Measurements from ENCODE around the gene CCDC71. TPM values are rescaled to one million over a fixed set of nuclear protein-coding genes. Genes with fewer than 3 reads are reported as not detected.

The CCDC71 gene
- total RNA-seq, 2 experiments from 2014 or later, result 14.7 to 16.0 TPM

GRCh38 chr3:49177073-49177472, 10.9 kb upstream of the CCDC71 start:
- ChIA-PET POLR2A (no interaction called here), CTCF (no interaction called here)
- H3K27ac Mint-ChIP-seq, result no peak overlapping the region
- H3K4me3 Mint-ChIP-seq, result peak overlapping the region; percentile 3
- intact Hi-C loops (cut with DNase I, micrococcal nuclease), result no loop called here
- DNase-seq (no peak), ATAC-seq (ENCODE audit: poor library complexity) (no peak)
- H3K36me3 Mint-ChIP-seq (ENCODE audit: low read depth), result no peaks in the 10 kb centered on the region
- TF ChIP-seq CTCF (IDR thresholded peaks at IDR 0.05), result no peak
- H3K4me3 ChIP-seq (ENCODE audit: low read length), result no peak overlapping the region
- H3K4me1 ChIP-seq (ENCODE audit: insufficient read depth, low read length), result peaks cover 8% of the 10 kb centered on the region
- H3K9me3 ChIP-seq (ENCODE audit: control insufficient read depth in 1 of 2, insufficient read depth in 1 of 2, low read length in 2 of 2), result no peaks in the 10 kb centered on the region
- no peaks in the 10 kb centered on the region for H3K9me3 Mint-ChIP-seq
- peaks cover 18% of the 10 kb centered on the region for H3K27me3 Mint-ChIP-seq
- no peaks in the 10 kb centered on the region for H3K27me3 ChIP-seq (ENCODE audit: control insufficient read depth in 1 of 2, insufficient read depth in 2 of 2, low read length in 2 of 2)
- H3K36me3 ChIP-seq (ENCODE audit: insufficient read depth, low read length), result no peaks in the 10 kb centered on the region
- H3K27ac ChIP-seq (ENCODE audit: low read depth in 1 of 2, low read length in 2 of 2), result no peak overlapping the region
- peaks cover 7% of the 10 kb centered on the region for H3K4me1 Mint-ChIP-seq (ENCODE audit: low read depth)

- ChIA-PET CTCF (interaction anchor here (0.6 kb wide), 1 partner anchor 1420 kb away, joined by 6 read pairs; no protein-coding TSS in a partner anchor), POLR2A (no interaction called here)
- Mint-ChIP-seq H3K4me3 (no peak overlapping the region), H3K9me3 (no peaks in the 10 kb centered on the region), H3K36me3 (ENCODE audit: low read depth) (no peaks in the 10 kb centered on the region), H3K4me1 (ENCODE audit: low read depth) (peaks cover 19% of the 10 kb centered on the region), H3K27ac (no peak overlapping the region), H3K27me3 (peaks cover 10% of the 10 kb centered on the region)
- no peak for DNase-seq
- Histone ChIP-seq H3K4me1 (ENCODE audit: insufficient read depth, low read length) (peaks cover 23% of the 10 kb centered on the region), H3K4me3 (ENCODE audit: low read length) (no peak overlapping the region), H3K9me3 (ENCODE audit: control insufficient read depth in 1 of 2, insufficient read depth in 1 of 2, low read length in 2 of 2) (no peaks in the 10 kb centered on the region), H3K27me3 (ENCODE audit: control insufficient read depth in 1 of 2, insufficient read depth in 2 of 2, low read length in 2 of 2) (no peaks in the 10 kb centered on the region), H3K36me3 (ENCODE audit: insufficient read depth, low read length) (no peaks in the 10 kb centered on the region), H3K27ac (ENCODE audit: low read depth in 1 of 2, low read length in 2 of 2) (no peak overlapping the region)
- intact Hi-C loops (cut with DNase I, micrococcal nuclease), result no loop called here
- ATAC-seq (ENCODE audit: poor library complexity), result no peak
- no peak for TF ChIP-seq CTCF (IDR thresholded peaks at IDR 0.05)
Measured at GRCh38 chr3:49175530-49175929, 9.4 kb upstream of the CCDC71 start.

GRCh38 chr3:49174397-49174985, 8.4 kb upstream of the CCDC71 start:
- Histone ChIP-seq H3K4me1 (ENCODE audit: insufficient read depth, low read length) (peaks cover 26% of the 10 kb centered on the region), H3K27ac (ENCODE audit: low read depth in 1 of 2, low read length in 2 of 2) (no peak overlapping the region), H3K4me3 (ENCODE audit: low read length) (no peak overlapping the region), H3K27me3 (ENCODE audit: control insufficient read depth in 1 of 2, insufficient read depth in 2 of 2, low read length in 2 of 2) (no peaks in the 10 kb centered on the region), H3K9me3 (ENCODE audit: control insufficient read depth in 1 of 2, insufficient read depth in 1 of 2, low read length in 2 of 2) (no peaks in the 10 kb centered on the region), H3K36me3 (ENCODE audit: insufficient read depth, low read length) (no peaks in the 10 kb centered on the region)
- Mint-ChIP-seq H3K9me3 (no peaks in the 10 kb centered on the region), H3K4me1 (ENCODE audit: low read depth) (peaks cover 26% of the 10 kb centered on the region), H3K27me3 (peaks cover 8% of the 10 kb centered on the region), H3K36me3 (ENCODE audit: low read depth) (no peaks in the 10 kb centered on the region), H3K27ac (no peak overlapping the region), H3K4me3 (no peak overlapping the region)
- no peak for ATAC-seq (ENCODE audit: poor library complexity)
- no peak for DNase-seq
- TF ChIP-seq CTCF (IDR thresholded peaks at IDR 0.05), result no peak
- ChIA-PET CTCF (no interaction called here), POLR2A (no interaction called here)
- intact Hi-C loops (cut with DNase I, micrococcal nuclease), result loop anchor here in 1 of 2 experiments (5.0 kb wide), 2 partner anchors 103 to 293 kb away; partner anchors contain the start of gene C3orf62

Data from CD4-positive, alpha-beta T cell (primary cell).